ENCODE measurements around the gene PHACTR3. TPM values are rescaled to one million over a fixed set of nuclear protein-coding genes. Genes with fewer than 3 reads are reported as not detected.

The PHACTR3 gene
- total and polyA plus RNA-seq, 2 donors (not counting 3 experiments of a cell fraction or from before 2014, with no cell fraction given), result not detected

DNA sequence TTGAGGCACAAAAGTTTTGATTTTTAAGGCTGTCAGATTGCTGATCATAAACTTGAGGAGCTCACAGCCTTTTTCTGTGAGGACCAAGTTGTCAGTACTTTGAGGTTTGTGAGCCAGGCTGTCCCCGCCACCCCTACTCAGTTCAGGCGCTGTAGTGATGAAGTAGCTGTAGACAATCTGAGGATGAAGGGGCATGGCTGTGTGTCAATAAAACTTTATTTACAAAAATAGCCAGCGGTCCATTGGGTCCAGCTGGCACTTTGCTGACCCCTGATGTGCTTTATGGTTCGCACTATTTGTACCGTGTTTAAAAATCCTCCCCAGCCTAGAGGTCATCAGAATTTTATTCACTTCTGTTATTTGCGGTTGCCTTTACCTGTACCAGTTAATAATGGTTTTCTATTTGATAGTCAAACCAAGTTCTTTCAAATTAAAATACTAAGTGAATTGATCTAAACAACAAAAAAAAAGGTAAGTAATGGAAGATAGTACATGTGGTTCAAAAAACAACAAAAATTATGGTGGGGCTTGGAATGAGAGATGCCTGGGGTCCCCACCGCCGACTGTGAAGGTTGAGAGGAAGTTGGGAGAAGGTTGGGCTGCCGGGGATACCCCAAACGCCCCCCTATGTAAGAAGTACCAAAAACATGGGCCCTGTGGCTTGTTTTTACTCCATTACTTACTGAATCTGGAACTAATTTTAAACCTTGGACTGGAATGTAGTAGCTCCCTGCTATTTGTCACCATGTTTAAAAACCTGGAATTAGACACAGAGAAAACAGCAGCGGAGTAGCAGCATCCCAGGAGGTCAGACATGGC lies 205.5 kb downstream of the PHACTR3 start:
- Histone ChIP-seq H3K9ac (replicated peaks; ENCODE audit: extremely low read depth, insufficient read depth, low read length) (no peak overlapping the region), H3K27ac (ENCODE audit: insufficient read depth, low read depth, low read length) (no peak overlapping the region), H3K4me2 (ENCODE audit: insufficient read depth, low read length) (no peak overlapping the region), H3K9me1 (replicated peaks; ENCODE audit: control insufficient read depth, extremely low read depth, insufficient read depth, low read length) (no peaks in the 10 kb centered on the region), H3K4me3 (replicated peaks in 1 of 3; ENCODE audit: insufficient read depth in 1 of 3, low read depth in 1 of 3, low read length in 3 of 3) (no peak overlapping the region), H3K9me3 (replicated peaks; ENCODE audit: control insufficient read depth, insufficient read depth, low read length) (no peaks in the 10 kb centered on the region), H4K20me1 (replicated peaks; ENCODE audit: control insufficient read depth, extremely low read depth, insufficient read depth, low read length) (no peaks in the 10 kb centered on the region), H3K27me3 (ENCODE audit: control insufficient read depth in 2 of 2, insufficient read depth in 2 of 2, low read length in 2 of 2) (no peaks in the 10 kb centered on the region), H3K4me1 (ENCODE audit: control insufficient read depth, extremely low read depth, insufficient read depth, low read length) (no peaks in the 10 kb centered on the region), H2AFZ (ENCODE audit: low read depth, low read length) (no peak overlapping the region), H3K36me3 (ENCODE audit: control insufficient read depth in 2 of 2, extremely low read depth in 1 of 2, insufficient read depth in 2 of 2, low read length in 2 of 2) (no peaks in the 10 kb centered on the region), H3K79me2 (ENCODE audit: control insufficient read depth, insufficient read depth, low read length) (no peaks in the 10 kb centered on the region)
- no TSS peak for BruUV-seq (replicated peaks)
- DNase-seq (ENCODE audit: low read depth, low spot score), result no peak
- dilution Hi-C loops (cut with MboI; ENCODE audit: extremely low pct_ligation_motif_present, low sequenced_read_pairs) (no loop called here), intact Hi-C loops (cut with micrococcal nuclease) (no loop called here)
- TF ChIP-seq FOS (IDR thresholded peaks at IDR 0.05; ENCODE audit: borderline replicate concordance, insufficient read depth, low read length), result no peak
- no peak for TF ChIP-seq POLR2A (IDR thresholded peaks at IDR 0.05; ENCODE audit: low read depth, low read length)
- no peak for TF ChIP-seq MYC (IDR thresholded peaks at IDR 0.05; ENCODE audit: low read depth, low read length)
- TF ChIP-seq MAX (IDR thresholded peaks at IDR 0.05; ENCODE audit: insufficient read depth, insufficient read length), result no peak
- no peak for TF ChIP-seq POLR2AphosphoS5 (IDR thresholded peaks at IDR 0.05; ENCODE audit: insufficient read depth, low read depth, low read length)
- no peak for TF ChIP-seq JUN (IDR thresholded peaks at IDR 0.05; ENCODE audit: borderline replicate concordance, insufficient read depth, insufficient read length, low read depth)
- TF ChIP-seq EZH2 (IDR thresholded peaks at IDR 0.05; ENCODE audit: borderline replicate concordance, low read depth, low read length, severe bottlenecking), result no peak
- no peak for TF ChIP-seq GATA2 (IDR thresholded peaks at IDR 0.05; ENCODE audit: insufficient read depth, insufficient read length, low read depth, low read length)
- TF ChIP-seq CTCF (IDR thresholded peaks at IDR 0.05; ENCODE audit: extremely low read depth in 1 of 2, insufficient read depth in 1 of 2, low read depth in 1 of 2, low read length in 2 of 2), result no peak
- ChIA-PET POLR2A (no interaction called here), CTCF (no interaction called here)
- no peak for FAIRE-seq
